SH-SY5Y (cell line): ENCODE data around the gene ARF1.

ENCODE experiments used
- GATA2 ChIP-seq: IDR thresholded peaks from 2 replicates; pipeline ENCODE4 v1.6.1; 2011; ENCODE audit warnings: mild to moderate bottlenecking, low read depth, low read length
- GATA3 ChIP-seq: IDR thresholded peaks from 2 replicates; pipeline ENCODE4 v1.6.1; 2011; ENCODE audit warnings: low read depth, mild to moderate bottlenecking, low read length, moderate library complexity

DNA sequence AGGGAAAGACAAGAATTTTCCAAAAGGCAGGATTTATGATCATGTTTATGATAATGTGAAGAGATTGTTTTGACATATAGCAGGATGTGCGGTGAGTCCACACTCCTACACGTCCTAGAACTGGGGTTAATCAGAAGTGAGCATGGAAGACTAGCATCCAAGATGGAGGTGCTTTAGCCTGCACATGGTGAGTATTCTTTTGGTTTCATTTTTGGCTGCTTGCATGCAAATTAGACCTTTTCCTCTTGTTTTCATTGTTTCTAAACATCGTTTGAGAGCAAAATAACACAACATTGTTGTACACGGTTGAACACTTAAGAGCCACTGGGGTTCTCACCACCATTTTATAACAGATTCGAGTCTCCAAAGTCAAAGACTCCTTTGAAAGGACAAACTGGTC, 42.7 kb downstream of the ARF1 start:
- TF ChIP-seq GATA3 (no peak), GATA2 (no peak)
